LNCaP clone FGC (cell line): ENCODE data around the gene NUDT16.
"Not testable (repeated sequence)": the region's sequence is repeated elsewhere in the genome, so short reads cannot be mapped to it uniquely, and the experiment has no call there.

ENCODE experiments used
- DNase-seq: peaks from one replicate; pipeline ENCODE4 v3.0.0-alpha.2; 2011; ENCODE audit warnings: low read depth
- H3K4me3 ChIP-seq: 2 replicates; pipeline ENCODE4 v1.5.1; 2011; ENCODE audit warnings: mild to moderate bottlenecking, low read depth, low read length, control low read depth
- TF ChIP-seq, protein P1 (sequence below): IDR thresholded peaks from 2 replicates; pipeline ENCODE4 v1.5.1; 2012; ENCODE audit warnings: mild to moderate bottlenecking; ENCODE audit not compliant: control insufficient read depth, insufficient read depth; ENCODE audit errors: extremely low read depth

Gene NUDT16

GRCh38 chr3:131353016-131353877, 28.3 kb upstream of the NUDT16 start:
- DNase-seq, result no peak
- no peak overlapping the region for H3K4me3 ChIP-seq
- TF ChIP-seq, protein P1, sequence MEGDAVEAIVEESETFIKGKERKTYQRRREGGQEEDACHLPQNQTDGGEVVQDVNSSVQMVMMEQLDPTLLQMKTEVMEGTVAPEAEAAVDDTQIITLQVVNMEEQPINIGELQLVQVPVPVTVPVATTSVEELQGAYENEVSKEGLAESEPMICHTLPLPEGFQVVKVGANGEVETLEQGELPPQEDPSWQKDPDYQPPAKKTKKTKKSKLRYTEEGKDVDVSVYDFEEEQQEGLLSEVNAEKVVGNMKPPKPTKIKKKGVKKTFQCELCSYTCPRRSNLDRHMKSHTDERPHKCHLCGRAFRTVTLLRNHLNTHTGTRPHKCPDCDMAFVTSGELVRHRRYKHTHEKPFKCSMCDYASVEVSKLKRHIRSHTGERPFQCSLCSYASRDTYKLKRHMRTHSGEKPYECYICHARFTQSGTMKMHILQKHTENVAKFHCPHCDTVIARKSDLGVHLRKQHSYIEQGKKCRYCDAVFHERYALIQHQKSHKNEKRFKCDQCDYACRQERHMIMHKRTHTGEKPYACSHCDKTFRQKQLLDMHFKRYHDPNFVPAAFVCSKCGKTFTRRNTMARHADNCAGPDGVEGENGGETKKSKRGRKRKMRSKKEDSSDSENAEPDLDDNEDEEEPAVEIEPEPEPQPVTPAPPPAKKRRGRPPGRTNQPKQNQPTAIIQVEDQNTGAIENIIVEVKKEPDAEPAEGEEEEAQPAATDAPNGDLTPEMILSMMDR, result no peak

GRCh38 chr3:131353986-131354385, 27.6 kb upstream of the NUDT16 start:
- no peak overlapping the region for H3K4me3 ChIP-seq
- TF ChIP-seq, protein P1, result no peak
- no peak for DNase-seq

DNA sequence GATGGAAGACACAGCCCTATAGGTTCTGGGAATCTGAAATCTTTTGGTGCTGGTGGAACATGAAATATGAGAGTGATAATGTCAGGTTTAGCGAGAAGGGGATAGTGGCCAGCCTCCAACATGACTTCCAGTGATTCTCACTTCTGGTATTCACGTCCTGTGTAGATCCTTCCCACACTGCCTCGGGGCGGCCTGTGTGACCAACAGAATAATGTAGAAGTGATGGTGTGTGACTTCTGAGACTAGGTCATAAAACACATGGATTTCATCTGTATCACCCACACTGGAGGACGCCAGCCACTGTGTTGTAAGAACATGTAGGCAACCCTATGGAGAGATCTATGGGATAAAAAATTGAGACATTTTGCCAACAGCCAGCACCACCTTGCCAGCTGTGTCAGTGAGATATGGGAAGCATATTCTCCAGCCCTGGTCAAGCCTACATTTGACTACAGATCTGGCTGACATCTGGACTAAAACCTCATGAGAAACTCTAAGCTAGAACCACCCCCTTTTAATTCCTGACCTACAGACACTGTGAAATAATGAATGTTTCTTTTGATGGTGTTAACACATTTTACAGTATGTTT, 25.5 kb upstream of the NUDT16 start:
- TF ChIP-seq, protein P1, result no peak
- no peak for DNase-seq
- no peak overlapping the region for H3K4me3 ChIP-seq

- TF ChIP-seq, protein P1, result no peak
- no peak overlapping the region for H3K4me3 ChIP-seq
- no peak for DNase-seq
Observed at GRCh38 chr3:131357275-131357674, 24.3 kb upstream of the NUDT16 start.

- no peak for DNase-seq
- no peak overlapping the region for H3K4me3 ChIP-seq
- TF ChIP-seq, protein P1, result no peak
Observed at GRCh38 chr3:131360191-131360755, 21.3 kb upstream of the NUDT16 start.

- H3K4me3 ChIP-seq, result peak overlapping the region; percentile 75
- not testable (repeated sequence) for DNase-seq
Observed at GRCh38 chr3:131361066-131361463, 20.5 kb upstream of the NUDT16 start.

- DNase-seq, result peak; percentile 99
- peak overlapping the region; percentile 75 for H3K4me3 ChIP-seq
- TF ChIP-seq, protein P1, result no peak
Observed at GRCh38 chr3:131361464-131362421, 19.8 kb upstream of the NUDT16 start.
